GM19452 (cell line): ENCODE results near the gene CASTOR1.

Experiments used
- ATAC-seq: cut with Tn5 transposase; IDR thresholded peaks from one replicate; pipeline ENCODE4 v1.9.1; 2021; ENCODE audit not compliant: unreplicated experiment

Gene CASTOR1

GRCh38 chr22:30286331-30286730 is 3.0 kb downstream of the CASTOR1 start:
- ATAC-seq = no peak

GRCh38 chr22:30285846-30286200 is 3.5 kb downstream of the CASTOR1 start:
- ATAC-seq = no peak

GRCh38 chr22:30285176-30285845 is 4.0 kb downstream of the CASTOR1 start:
- no peak for ATAC-seq

GRCh38 chr22:30284666-30285065 is 4.6 kb downstream of the CASTOR1 start:
- ATAC-seq = no peak

- no peak for ATAC-seq
These were observed 5.1 kb downstream of the CASTOR1 start for GRCh38 chr22:30284172-30284571.

GRCh38 chr22:30283342-30283741 is 6.0 kb downstream of the CASTOR1 start:
- ATAC-seq = no peak

GRCh38 chr22:30282616-30283046 is 6.7 kb downstream of the CASTOR1 start:
- no peak for ATAC-seq

- no peak for ATAC-seq
These were observed 8.8 kb downstream of the CASTOR1 start for GRCh38 chr22:30280505-30280904.

- ATAC-seq = no peak
These were observed 9.4 kb downstream of the CASTOR1 start for GRCh38 chr22:30279932-30280331.

GRCh38 chr22:30279046-30279788 is 10.1 kb downstream of the CASTOR1 start:
- no peak for ATAC-seq

GRCh38 chr22:30277547-30278344 is 11.6 kb downstream of the CASTOR1 start:
- no peak for ATAC-seq

- ATAC-seq = no peak
These were observed 13.3 kb downstream of the CASTOR1 start for GRCh38 chr22:30276039-30276438.

GRCh38 chr22:30275625-30276024 is 13.7 kb downstream of the CASTOR1 start:
- no peak for ATAC-seq

- ATAC-seq = no peak
These were observed 14.9 kb downstream of the CASTOR1 start for GRCh38 chr22:30274437-30274812.

- no peak for ATAC-seq
These were observed 15.4 kb downstream of the CASTOR1 start for GRCh38 chr22:30273711-30274436.

GRCh38 chr22:30272781-30273601 is 16.3 kb downstream of the CASTOR1 start:
- ATAC-seq = no peak

GRCh38 chr22:30270832-30271231 is 18.5 kb downstream of the CASTOR1 start:
- ATAC-seq = no peak

GRCh38 chr22:30268331-30268730 is 21.0 kb downstream of the CASTOR1 start:
- no peak for ATAC-seq

- no peak for ATAC-seq
These were observed 21.7 kb downstream of the CASTOR1 start for GRCh38 chr22:30267382-30268302.
